GM11168 (cell line): Measurements from ENCODE around the gene NR1I3.

ENCODE experiments used
- in situ Hi-C: fragments of 300-500 bp; cut with MboI; formaldehyde crosslinking; loops from one replicate; pipeline ENCODE4 v1.12.0; 2022; ENCODE audit warnings: low sequenced_read_pairs; ENCODE audit not compliant: unreplicated experiment

The NR1I3 gene

DNA sequence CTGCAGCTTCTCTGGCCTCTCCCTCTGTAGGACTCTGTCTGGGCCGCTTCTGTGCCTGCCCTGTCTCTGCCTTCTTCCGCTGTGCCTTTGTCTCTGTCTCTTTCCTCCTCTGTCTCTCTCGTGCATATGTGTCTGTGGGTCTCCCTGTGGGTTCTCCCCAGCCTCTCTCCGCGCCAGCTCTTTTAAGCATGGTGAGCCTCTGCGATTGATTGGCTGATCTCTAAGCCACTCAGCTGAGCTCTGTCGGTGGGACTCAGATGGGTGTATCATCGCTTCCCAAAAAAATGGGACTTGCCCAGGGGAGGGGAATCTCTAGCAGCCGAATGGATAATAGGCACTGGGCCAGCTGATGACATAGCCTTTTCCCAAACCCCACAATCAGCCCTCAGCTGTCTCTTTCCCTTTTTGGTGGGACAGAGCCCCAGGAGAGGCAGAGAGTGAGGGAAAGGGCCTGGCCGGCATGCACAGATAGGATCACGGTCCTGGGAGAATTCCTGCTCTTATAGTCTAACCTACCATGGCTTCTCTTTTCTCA lies 39.0 kb downstream of the NR1I3 start, which contains the start of gene ADAMTS4:
ADAMTS4 (minus strand) TSS at position 158 of the 535 bp plus-strand sequence. CDS start 427 bp downstream, outside the sequence.
- in situ Hi-C loops = no loop called here

DNA sequence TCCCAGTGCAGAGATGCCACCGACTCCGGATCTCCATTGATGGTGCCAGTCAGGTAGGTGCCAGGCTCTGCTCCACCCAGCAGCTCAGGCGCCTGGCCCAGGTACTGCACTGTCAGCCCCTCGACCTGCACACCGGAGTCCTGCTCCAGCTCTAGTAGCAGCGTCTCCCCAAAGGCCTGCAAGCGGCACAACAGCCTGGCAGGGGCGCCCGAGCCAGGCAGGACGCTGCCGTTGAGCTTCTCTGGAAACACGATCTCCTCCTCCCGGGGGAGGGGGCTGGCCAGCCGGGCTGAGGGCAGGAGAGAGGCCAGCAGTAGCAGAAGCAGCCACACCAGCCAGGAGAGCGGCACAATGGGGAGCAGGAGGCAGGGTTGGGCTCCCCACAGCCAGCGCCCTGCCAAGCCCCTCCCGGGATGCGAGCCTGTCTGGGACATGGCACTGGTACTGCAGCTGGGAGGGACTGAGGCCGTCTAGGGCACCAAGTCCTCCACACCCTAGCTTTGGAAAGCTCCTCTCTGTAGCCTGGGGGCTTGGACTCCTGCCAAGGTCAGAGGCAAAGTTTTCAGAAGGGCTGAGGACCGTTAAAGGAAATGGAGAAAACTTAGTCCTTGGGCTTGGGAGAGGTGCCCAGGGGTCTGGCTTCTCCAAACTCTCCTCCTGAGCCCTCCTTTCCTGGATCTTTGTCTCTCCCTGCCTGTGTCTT lies 39.7 kb downstream of the NR1I3 start:
- in situ Hi-C loops = no loop called here

DNA sequence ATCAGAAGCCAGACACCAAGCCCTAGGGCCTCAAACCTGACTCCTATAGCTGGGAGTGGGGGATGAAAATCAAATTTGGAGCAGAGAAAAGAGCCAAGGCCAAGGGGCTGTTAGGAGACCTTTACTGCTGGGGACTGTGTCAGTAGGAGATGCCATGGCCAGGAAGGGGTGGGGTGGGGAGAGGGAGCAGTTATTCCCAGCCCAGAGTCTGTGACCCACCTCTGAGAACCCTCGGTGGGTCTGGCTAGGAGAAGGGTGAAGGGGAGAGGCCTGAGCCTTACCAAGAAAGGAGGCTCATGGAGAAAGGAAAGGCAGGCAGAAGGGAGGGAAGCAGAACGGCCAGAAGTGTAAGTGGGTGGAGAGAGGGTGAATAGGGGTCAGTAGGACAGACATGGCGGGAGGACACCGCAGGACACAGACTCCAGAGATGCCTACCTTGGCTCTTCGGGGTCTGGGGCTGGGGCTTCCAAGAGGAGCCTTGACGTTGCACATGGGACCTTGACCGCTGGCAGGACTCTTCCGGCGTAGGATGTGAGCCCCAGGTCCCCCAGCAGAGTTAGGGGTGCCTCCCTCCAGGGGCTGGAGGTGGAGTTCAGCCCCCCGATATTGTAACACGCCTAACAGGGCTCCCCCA lies 40.3 kb downstream of the NR1I3 start:
- in situ Hi-C loops = no loop called here

DNA sequence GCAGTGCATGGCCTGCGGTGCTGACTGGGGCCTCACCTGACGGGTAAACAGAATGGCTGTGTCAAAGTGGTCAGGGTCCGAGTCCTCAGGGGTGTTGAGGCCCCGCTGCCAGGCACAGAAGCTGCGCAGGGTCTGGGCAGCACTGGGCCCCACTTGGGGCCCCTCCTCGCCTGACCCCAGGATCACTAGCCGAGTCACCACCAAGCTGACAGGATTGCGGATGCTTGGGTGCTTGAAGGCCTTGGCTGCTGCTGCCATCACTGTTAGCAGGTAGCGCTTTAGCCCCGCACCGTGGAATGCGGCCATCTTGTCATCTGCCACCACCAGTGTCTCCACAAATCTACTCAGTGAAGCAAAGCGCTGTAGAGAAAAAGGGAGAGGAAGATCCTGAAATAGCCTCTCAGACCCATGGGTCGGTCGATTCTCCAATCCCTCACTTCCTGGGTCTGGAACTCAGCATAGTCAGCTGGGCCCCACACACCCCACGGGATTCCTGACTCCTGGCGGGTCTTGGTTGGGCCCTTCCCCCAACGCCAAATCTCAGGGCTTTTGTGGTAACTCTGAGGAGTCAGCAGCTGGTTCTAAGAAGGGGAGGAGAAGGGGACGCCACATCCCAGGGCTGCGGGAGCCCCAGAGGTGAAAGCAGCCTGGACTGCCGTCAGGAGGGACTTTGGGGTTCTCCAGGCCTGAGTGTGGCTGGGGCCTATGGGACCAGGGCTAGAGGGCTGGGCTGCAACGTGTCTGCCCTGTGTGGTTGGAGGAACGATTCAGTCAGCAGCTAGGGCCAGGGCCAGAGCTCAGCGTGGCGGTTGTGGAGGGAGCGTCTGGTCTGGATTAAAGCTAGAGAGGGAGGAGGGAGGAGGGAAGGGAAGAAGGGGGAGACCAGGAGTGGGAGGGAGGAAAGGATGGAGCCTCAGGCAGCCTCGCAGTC lies 41.2 kb downstream of the NR1I3 start:
- in situ Hi-C loops = no loop called here

DNA sequence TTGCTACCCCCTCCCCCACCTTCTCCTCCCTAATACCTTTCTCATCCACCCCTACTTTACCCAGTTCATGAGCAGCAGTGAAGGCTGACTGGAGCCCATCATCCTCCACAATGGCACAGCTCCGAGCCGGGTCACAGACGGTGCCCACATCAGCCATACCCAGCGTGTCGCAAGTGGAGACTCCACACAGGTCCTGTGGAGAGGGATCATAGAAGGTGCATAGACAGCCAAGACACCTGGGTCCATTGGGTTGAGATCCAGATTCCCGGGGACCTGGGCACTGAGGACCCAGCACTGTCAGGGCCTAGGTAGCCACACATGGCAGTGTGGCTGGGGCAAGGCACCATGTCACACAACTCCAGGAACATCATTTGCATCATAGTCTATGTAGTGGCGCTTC lies 41.9 kb downstream of the NR1I3 start:
- in situ Hi-C loops = no loop called here

DNA sequence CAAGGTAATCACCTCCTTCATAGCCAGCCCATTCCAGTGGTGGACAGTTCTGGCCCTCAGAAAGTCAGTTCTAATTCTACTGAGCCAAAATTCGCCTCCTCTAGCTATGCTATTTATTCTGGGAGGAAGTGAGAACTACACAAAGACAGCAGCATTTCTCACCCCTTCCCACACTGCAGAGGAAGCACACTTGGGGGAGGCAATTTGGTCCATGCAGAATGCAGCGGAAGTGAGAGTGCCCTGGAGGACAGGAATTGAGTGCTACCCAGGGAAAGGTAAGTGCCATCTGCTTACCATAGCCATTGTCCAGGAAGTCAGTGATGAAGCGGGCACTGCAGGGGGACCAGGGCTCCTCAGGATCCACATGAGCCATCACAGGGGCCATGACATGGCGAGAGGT lies 42.8 kb downstream of the NR1I3 start:
- in situ Hi-C loops = no loop called here

DNA sequence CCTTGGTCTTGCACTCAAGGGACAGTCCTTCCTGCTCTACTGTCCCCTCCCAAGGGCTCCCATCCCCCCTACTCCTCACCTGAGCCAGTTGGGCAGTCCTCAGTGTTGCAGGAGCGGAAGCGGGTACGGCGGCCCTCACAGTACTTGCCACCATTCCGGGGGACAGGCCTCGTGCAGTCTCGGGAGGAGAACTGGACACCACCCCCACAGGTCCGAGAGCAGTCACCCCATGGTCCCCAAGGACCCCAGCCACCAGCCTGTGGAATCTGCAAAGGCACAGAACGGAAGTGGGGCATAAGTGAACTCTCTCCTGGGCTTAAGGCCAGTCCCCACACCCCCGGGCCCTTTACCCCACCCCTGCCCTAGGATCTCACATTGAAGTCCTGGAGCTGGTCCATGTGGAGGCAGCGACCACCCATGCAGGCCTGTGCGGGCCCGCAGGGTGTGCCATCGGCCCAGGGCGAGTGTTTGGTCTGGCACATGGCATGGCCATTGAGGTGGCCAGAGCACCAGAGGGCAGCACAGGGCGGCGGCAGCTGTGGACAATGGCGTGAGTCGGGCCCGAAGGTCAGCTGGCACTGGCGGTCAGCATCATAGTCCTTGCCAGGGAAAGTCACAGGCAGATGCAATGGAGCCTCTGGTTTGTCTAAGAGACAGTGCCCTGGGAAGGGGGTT lies 44.3 kb downstream of the NR1I3 start:
- in situ Hi-C loops = no loop called here

DNA sequence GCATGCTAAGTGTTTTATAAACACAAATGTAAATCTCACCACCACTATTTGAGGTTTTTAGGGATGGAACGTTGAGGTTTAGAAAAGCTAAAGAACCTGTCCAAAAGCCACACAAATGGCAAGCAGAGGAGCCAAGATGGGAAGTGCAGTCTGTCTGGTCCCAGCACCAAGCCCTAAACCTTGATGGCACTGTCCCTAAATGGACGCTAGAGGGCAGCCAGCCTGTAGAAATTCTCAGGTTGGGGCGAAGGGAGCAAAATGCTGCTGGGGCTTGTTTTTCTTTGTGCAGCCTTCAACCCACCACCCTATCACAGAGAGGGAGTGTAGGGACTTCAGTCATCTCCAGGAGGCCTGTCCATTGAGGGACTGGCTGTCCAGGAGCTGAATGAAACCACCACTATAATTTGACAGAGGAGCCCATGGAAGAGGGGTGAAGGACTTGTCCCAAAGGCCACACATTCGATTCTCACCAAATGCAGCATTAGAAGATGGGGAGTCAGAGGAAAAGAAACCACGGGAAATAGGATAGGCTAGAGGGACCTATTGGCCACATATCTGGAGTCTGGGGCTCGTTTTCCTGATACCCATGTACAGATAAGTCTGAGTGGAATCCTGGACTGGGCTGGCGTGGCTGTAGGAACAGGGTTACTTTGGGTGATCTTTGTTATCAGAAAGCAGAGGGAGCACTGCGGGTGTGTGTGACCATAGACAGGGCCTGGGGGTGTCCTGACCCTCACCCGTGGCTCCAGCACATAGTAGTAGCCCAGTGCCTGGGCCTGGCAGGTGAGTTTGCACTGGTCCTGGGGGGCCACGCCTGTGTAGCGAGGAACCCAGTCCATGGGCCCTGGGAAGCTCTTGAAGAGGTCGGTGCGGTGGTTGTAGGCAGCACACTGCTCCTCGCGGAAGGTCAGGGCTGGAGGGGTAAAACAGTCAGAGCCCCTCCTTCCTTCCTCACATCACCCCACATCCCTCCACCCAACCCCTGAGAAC lies 45.2 kb downstream of the NR1I3 start:
- in situ Hi-C loops = no loop called here

DNA sequence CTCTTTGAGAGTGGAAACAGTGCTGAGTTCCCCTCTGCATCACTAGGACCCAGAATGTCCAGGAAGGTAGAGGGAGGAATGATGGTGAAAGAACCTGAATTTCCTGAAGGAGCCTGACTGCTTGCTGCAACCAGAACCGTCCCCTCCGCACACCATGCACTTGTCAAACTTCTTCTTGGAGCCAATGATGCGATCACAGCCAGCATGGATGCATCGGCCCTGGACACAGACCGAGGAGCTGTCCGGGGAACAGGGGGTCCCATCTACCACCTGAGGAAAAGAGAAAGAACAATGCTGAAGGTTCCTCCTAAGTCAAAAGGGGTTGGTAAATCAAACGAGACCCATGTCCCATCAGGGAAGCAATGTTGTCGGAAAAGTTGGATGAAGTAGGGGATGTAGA lies 46.0 kb downstream of the NR1I3 start:
- in situ Hi-C loops = no loop called here

DNA sequence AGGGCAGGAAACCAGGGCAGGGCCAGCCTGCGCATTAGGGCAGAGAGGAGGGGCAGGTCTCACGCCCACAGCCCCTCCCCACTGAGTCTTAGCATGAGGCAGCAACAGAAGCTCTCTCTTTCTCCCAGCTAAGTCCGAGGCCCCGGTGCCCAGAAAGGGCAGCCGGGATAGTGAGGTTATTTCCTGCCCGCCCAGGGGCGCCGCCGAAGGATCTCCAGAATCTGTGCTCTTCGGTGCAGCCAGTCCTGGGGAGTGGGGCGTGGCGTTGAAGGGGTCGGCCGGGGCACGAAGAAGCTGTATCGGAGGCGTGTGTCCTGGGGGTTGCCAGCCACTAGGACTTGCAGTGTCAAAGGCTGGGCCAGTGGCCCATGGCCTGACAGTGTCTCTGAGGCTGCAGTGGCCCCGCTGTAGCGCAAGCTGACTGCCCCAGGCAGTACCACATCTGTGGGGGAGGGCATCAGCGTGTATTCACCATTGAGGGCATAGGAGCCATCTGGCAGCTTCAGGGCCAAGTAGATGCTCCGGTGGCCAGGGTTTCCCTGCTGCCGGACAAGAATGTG lies 47.0 kb downstream of the NR1I3 start:
- in situ Hi-C loops = no loop called here

DNA sequence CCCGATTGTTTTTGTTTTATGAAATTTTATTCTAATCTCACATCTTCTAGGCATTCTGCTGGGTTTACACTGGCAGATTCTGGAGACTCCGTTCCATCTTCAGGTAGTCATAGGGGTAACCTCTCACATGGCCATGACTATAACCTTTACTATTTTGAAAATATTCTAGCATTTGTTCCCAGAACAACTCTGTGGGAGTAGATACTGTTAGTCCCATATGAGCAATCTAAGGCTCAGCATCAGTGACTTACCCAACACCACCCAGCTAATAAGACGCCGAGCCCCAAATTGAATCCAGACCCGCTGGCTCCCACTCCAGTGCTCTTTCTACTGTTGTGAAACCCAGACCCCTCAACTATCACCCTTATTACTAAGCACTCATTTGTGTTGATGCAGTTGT lies 49.0 kb downstream of the NR1I3 start:
- in situ Hi-C loops = no loop called here

DNA sequence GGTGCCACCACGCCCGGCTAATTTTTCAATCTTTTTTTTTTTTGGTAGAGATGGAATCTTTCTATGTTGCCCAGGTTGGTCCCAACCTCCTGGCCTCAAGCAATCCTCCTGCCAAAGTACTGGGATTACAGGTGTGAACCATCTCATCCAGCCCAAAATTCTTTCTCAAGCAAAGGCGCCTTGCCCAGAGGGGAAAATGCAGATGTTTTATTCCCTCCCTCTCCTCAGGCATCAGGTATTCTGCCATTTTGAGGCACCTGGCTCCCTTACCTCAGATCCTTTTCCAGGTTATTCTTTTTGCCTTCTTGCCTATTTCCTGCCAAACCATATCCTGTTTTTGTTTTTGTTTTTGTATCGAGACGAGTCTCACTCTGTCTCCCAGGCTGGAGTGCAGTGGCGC lies 49.6 kb downstream of the NR1I3 start:
- in situ Hi-C loops = no loop called here

DNA sequence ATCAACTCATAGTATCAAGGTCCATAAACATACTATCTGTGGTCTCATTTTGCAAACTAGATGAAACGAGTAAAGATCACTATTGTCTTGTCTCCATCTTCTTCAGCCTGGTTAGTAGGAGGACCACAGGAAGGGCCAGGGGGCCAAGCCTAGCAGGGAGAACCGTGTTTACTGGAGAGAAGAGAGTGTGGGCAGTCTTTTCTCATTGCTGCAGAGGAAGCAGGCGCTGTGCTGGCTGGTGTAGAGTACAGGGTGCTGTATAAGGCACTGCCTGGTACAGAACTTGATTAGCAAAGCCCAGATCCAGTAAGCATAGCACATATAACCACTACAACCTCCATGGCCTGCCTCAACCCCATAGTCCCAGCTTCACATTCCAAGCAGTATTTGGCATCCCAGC lies 50.7 kb downstream of the NR1I3 start:
- in situ Hi-C loops = no loop called here

DNA sequence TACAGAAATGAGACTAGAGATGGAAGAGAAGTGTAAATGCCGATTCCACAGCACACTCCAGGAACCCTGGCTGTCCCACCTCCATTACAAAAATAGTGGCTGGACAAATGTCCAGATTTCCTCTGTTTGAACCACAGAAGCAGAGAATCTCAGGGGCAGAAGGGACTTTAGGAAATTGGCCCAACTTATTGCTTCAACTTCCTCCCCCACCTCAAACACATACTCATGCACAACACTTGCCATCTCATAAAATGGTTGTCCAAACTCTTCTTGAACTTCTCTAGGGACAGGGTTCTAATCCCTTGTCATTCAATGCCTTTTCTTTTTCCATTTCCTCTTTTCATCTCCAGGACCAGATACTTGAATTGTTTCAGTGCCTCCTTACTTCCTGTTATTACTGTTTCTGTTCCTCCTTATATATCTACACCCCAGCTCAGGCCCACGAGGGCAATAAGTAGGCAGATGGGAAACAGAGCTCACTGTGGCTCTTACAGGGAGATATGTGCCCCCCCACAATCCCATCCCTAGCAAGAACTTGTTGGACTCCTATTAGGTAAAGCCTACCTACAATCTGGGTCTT lies 52.2 kb downstream of the NR1I3 start:
- in situ Hi-C loops = no loop called here

DNA sequence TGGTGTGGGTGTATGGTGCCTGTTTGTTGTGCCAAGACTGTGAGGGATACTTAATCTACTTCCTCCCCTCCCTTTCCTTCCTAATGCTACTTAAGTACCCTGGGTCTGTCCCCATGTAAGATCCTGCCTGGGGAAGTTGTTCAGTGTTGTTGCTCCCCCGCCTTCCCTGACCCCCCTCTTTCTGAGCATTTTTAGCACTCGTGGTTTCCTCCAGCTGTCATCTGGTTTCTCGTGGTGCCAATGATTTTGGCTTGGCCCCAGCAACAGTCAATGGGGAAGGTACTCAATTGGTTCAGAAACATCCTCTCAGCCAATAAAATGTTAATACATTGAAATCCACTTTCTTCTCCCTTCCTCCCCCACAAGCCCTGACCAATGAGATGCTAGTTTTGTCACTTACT lies 52.7 kb downstream of the NR1I3 start:
- in situ Hi-C loops = no loop called here

DNA sequence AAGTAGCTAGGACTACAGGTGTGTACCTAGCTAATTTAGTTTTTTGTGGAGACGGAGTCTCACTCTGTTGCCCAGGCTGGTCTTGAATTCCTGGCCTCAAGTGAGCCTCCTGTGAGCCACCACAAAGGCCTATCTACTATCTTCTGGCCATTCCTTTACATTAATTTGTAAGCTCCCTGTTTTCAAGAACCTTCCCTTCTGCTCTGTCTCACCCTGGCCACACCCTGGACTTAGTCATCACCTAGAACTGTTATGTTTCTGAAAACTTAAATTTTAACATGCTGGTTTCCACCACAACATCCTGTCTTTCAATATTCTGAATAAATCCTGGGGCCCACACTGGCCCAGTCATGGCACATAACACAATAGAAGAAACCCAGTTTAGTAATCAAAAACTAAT lies 55.8 kb downstream of the NR1I3 start:
- in situ Hi-C loops = no loop called here

DNA sequence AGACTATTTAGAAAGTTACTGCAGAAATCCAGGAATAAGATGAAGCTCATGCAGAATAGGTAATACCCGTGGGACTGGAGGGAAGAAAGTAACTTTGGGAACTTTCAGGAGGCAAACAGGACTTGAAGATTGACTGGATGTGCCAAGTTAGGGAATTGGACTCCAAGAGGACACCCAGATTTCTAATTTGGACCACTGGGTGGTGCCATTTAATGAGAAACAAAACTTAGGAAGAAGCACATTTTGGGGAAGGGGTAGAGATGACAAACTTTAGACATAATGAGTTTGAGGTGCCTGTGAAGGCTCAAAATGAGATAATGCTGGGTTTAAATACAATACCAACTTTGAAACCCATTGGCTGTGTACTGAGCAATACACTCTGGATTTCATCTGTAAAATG lies 57.4 kb downstream of the NR1I3 start:
- in situ Hi-C loops = no loop called here

DNA sequence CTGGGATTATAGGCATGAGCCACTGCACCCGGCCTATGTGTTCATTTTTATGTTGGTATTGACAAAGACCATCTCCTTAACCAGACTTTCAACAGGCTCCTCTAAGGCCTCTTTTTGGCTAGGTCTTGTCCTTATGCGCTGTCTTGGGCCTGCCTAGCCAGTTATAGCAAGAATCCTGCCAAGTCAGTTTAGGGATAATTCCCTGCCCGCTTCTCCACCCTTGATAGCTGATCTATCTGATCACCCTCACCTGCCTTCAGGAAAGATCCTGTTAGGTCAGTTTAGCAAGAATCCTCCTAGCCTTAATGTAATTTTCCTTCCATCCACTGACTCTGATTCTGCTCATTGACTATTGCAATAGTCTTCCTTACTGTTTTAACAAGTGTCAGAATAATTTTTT lies 58.3 kb downstream of the NR1I3 start:
- in situ Hi-C loops = no loop called here
